DOHH2 (cell line): ENCODE data around the gene FAM107B.

Experiments
- EZH2phosphoT487 ChIP-seq: fragments of 200-600 bp; sonication (generic); IDR thresholded peaks from 2 replicates; pipeline ENCODE4 v1.6.1; 2017; ENCODE audit warnings: borderline replicate concordance, mild to moderate bottlenecking, antibody characterized with exemption, low read length, moderate library complexity, mixed read lengths
- TF ChIP-seq, protein P1 (sequence below): fragments of 200-600 bp; sonication (generic); IDR thresholded peaks from one replicate; pipeline ENCODE4 v1.5.1; 2014; ENCODE audit warnings: antibody characterized with exemption, mild to moderate bottlenecking, low read depth, low read length; ENCODE audit not compliant: poor library complexity, severe bottlenecking

DNA sequence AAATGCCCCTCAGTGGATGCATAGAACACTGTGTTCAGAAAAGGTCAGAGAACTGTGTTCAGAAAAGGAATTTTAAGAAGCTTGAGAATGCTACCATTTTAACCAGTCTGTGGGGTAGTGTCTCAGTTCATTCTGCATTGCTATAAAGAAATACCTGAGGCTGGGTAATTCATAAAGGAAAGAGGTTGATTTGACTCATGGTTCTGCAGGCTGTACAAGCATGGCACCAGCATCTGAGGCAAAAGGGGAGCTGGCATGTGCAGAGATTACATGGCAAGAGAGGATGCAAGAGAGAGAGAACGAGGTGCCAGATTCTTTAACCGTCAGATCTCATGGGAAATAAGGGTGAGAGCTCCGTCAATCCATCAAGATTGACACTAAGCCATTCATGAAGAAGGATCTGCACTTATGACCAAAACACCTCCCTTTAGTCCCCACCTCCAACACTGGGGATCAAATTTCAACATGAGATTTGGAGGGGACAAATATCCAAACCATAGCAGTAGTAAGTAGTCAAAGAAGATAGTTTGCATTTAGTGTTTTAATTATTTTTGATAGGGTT, 119.8 kb downstream of the FAM107B start:
- TF ChIP-seq, protein P1, sequence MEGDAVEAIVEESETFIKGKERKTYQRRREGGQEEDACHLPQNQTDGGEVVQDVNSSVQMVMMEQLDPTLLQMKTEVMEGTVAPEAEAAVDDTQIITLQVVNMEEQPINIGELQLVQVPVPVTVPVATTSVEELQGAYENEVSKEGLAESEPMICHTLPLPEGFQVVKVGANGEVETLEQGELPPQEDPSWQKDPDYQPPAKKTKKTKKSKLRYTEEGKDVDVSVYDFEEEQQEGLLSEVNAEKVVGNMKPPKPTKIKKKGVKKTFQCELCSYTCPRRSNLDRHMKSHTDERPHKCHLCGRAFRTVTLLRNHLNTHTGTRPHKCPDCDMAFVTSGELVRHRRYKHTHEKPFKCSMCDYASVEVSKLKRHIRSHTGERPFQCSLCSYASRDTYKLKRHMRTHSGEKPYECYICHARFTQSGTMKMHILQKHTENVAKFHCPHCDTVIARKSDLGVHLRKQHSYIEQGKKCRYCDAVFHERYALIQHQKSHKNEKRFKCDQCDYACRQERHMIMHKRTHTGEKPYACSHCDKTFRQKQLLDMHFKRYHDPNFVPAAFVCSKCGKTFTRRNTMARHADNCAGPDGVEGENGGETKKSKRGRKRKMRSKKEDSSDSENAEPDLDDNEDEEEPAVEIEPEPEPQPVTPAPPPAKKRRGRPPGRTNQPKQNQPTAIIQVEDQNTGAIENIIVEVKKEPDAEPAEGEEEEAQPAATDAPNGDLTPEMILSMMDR, result no peak
- no peak for TF ChIP-seq EZH2phosphoT487
